Type B pancreatic cell (in vitro differentiated cells): Measurements from ENCODE around the gene CD2BP2. TPM values are rescaled to one million over a fixed set of nuclear protein-coding genes. Genes with fewer than 3 reads are reported as not detected.

Experiments
- DNase-seq: peaks from one replicate; pipeline ENCODE4 v3.0.0; 2021; ENCODE audit warnings: mixed read lengths; ENCODE audit not compliant: unreplicated experiment; ENCODE audit errors: extremely low spot score
- H3K27ac Mint-ChIP-seq: 2 replicates; pipeline ENCODE4 v1.8.0; 2021; ENCODE audit warnings: mild to moderate bottlenecking, mixed read lengths
- H3K27me3 Mint-ChIP-seq: 2 replicates; pipeline ENCODE4 v1.8.0; 2021; ENCODE audit warnings: mixed read lengths
- H3K36me3 Mint-ChIP-seq: 2 replicates; pipeline ENCODE4 v1.8.0; 2021; ENCODE audit warnings: mixed read lengths
- H3K4me1 Mint-ChIP-seq: one replicate; pipeline ENCODE4 v1.8.0; 2021; ENCODE audit warnings: mixed read lengths; ENCODE audit not compliant: unreplicated experiment
- H3K4me3 Mint-ChIP-seq: 2 replicates; pipeline ENCODE4 v1.8.0; 2021; ENCODE audit warnings: mild to moderate bottlenecking, mixed read lengths
- H3K9me3 Mint-ChIP-seq: 2 replicates; pipeline ENCODE4 v1.8.0; 2021; ENCODE audit warnings: mixed read lengths
- CTCF ChIP-seq: fragments of 200-600 bp; sonication (generic); conservative IDR thresholded peaks from 2 replicates; pipeline ENCODE4 v1.5.0; 2021; ENCODE audit warnings: antibody characterized with exemption, mild to moderate bottlenecking
- total RNA-seq: library from RNA; stranded (reverse); gene quantifications from 2 replicates; pipeline ENCODE4 v1.2.1, GENCODE V29; 2021; ENCODE audit warnings: low replicate concordance

CD2BP2 gene
- total RNA-seq, 1 donor from 2014 or later = 64.6 TPM

GRCh38 chr16:30371248-30371816 is 16.2 kb upstream of the CD2BP2 start:
- DNase-seq = no peak
- peak; percentile 2 for TF ChIP-seq CTCF
- peaks cover 33% of the 10 kb centered on the region for H3K4me1 Mint-ChIP-seq
- H3K36me3 Mint-ChIP-seq = no peaks in the 10 kb centered on the region
- H3K4me3 Mint-ChIP-seq = peak overlapping the region; percentile 85
- no peaks in the 10 kb centered on the region for H3K27me3 Mint-ChIP-seq
- no peaks in the 10 kb centered on the region for H3K9me3 Mint-ChIP-seq
- peak overlapping the region; percentile 84 for H3K27ac Mint-ChIP-seq

GRCh38 chr16:30370456-30371247 is 15.5 kb upstream of the CD2BP2 start, which contains the start of gene TBC1D10B:
Gene TBC1D10B, minus strand, starts transcription at chr16:30370494. Its CDS starts 311 bp downstream, at chr16:30370183.
- H3K9me3 Mint-ChIP-seq = no peaks in the 10 kb centered on the region
- peak within 1 kb of the TSS; percentile 94 for H3K4me3 Mint-ChIP-seq
- H3K27ac Mint-ChIP-seq = peak within 1 kb of the TSS; percentile 84
- peak; percentile 97 for DNase-seq
- H3K4me1 Mint-ChIP-seq = peaks cover 36% of the 10 kb centered on the region
- H3K27me3 Mint-ChIP-seq = no peaks in the 10 kb centered on the region
- TF ChIP-seq CTCF = peak; percentile 43
- no peaks in the 10 kb centered on the region for H3K36me3 Mint-ChIP-seq

GRCh38 chr16:30369938-30370455 is 14.9 kb upstream of the CD2BP2 start:
- DNase-seq = no peak
- Mint-ChIP-seq H3K27me3 (no peaks in the 10 kb centered on the region), H3K36me3 (no peaks in the 10 kb centered on the region), H3K4me3 (peak overlapping the region; percentile 85), H3K4me1 (peaks cover 41% of the 10 kb centered on the region), H3K9me3 (no peaks in the 10 kb centered on the region), H3K27ac (peak overlapping the region; percentile 84)
- TF ChIP-seq CTCF = peak; percentile 50

- DNase-seq = no peak
- Mint-ChIP-seq H3K4me3 (peak overlapping the region; percentile 94), H3K9me3 (no peaks in the 10 kb centered on the region), H3K4me1 (peaks cover 41% of the 10 kb centered on the region), H3K27me3 (no peaks in the 10 kb centered on the region), H3K36me3 (peaks cover 4% of the 10 kb centered on the region), H3K27ac (peak overlapping the region; percentile 66)
- TF ChIP-seq CTCF = no peak
These were observed 14.2 kb upstream of the CD2BP2 start for GRCh38 chr16:30369091-30369937.

GRCh38 chr16:30368792-30369090 is 13.6 kb upstream of the CD2BP2 start:
- Mint-ChIP-seq H3K9me3 (no peaks in the 10 kb centered on the region), H3K36me3 (peaks cover 4% of the 10 kb centered on the region), H3K4me3 (peak overlapping the region; percentile 94), H3K4me1 (peaks cover 41% of the 10 kb centered on the region), H3K27ac (peak overlapping the region; percentile 66), H3K27me3 (no peaks in the 10 kb centered on the region)
- no peak for DNase-seq
- TF ChIP-seq CTCF = no peak
